IMR-90 (cell line): ENCODE measurements around the gene PSMD2. TPM values are rescaled to one million over a fixed set of nuclear protein-coding genes. Genes with fewer than 3 reads are reported as not detected.

Experiments
- ATAC-seq: fragments of 200-7000 bp; cut with Tn5 transposase; 2 replicates; pipeline ENCODE4 v1.9.1; 2020; ENCODE audit warnings: low read depth, mild to moderate bottlenecking, moderate library complexity
- BruUV-seq: library from RNA; stranded (reverse); fragments of 400-500 nt; replicated peaks from 2 replicates; lab custom pipeline; 2021; lab: Mats Ljungman, UMichigan
- CTCF ChIA-PET: fragments of 300-600 bp; formaldehyde crosslinking; extraction: SDS; loops from one replicate; lab custom pipeline; 2021; ENCODE audit warnings: antibody characterized with exemption; lab: Yijun Ruan, JAX
- POLR2A ChIA-PET: fragments of 300-600 bp; sonication (Branson Sonifier 250); formaldehyde crosslinking; loops from one replicate; lab custom pipeline; 2022; ENCODE audit warnings: antibody characterized with exemption; ENCODE audit not compliant: unreplicated experiment; lab: Charles Lee
- DNase-seq: peaks from one replicate; pipeline ENCODE4 v3.0.0; 2013
- H2AFZ ChIP-seq: replicated peaks from 2 replicates; pipeline ENCODE3; 2013; ENCODE audit warnings: low read length, mild to moderate bottlenecking; ENCODE audit not compliant: poor library complexity
- H2AK5ac ChIP-seq: 2 replicates; pipeline ENCODE4 v1.6.1; 2013; ENCODE audit warnings: low read depth, low read length, inconsistent platforms
- H2AK9ac ChIP-seq: replicated peaks from 2 replicates; pipeline ENCODE3; 2013; ENCODE audit warnings: mild to moderate bottlenecking, low read depth, low read length, moderate library complexity; ENCODE audit not compliant: poor library complexity
- H2BK120ac ChIP-seq: 2 replicates; pipeline ENCODE4 v1.6.1; 2013; ENCODE audit warnings: low read depth, low read length, inconsistent platforms
- H2BK15ac ChIP-seq: 3 replicates; pipeline ENCODE4 v1.6.1; 2013; ENCODE audit warnings: low read depth, low read length, inconsistent platforms
- H2BK20ac ChIP-seq: 2 replicates; pipeline ENCODE4 v1.6.1; 2013; ENCODE audit warnings: low read depth, mild to moderate bottlenecking, inconsistent platforms, low read length, moderate library complexity
- H2BK5ac ChIP-seq: 2 replicates; pipeline ENCODE4 v1.6.1; 2013; ENCODE audit warnings: mild to moderate bottlenecking, low read depth, low read length, inconsistent platforms; ENCODE audit not compliant: poor library complexity, severe bottlenecking
- H3K14ac ChIP-seq: replicated peaks from 2 replicates; pipeline ENCODE4 v1.6.1; 2013; ENCODE audit warnings: low read depth, low read length, inconsistent platforms
- H3K18ac ChIP-seq: 2 replicates; pipeline ENCODE4 v1.6.1; 2013; ENCODE audit warnings: low read depth, low read length, control low read depth
- H3K23ac ChIP-seq: 2 replicates; pipeline ENCODE4 v1.6.1; 2013; ENCODE audit warnings: low read depth, low read length, inconsistent platforms
- H3K27ac ChIP-seq: 2 replicates; pipeline ENCODE4 v1.5.1; 2013; ENCODE audit warnings: mild to moderate bottlenecking, control low read depth, low read length; ENCODE audit not compliant: insufficient read depth
- H3K27me3 ChIP-seq: 2 replicates; pipeline ENCODE4 v1.6.1; 2013; ENCODE audit warnings: low read length; ENCODE audit not compliant: control insufficient read depth, insufficient read depth
- H3K36me3 ChIP-seq: 2 replicates; pipeline ENCODE4 v1.6.1; 2013; ENCODE audit warnings: low read length, mixed read lengths; ENCODE audit not compliant: control insufficient read depth, insufficient read depth
- H3K4ac ChIP-seq: 2 replicates; pipeline ENCODE4 v1.6.1; 2013; ENCODE audit warnings: low read depth, low read length, inconsistent platforms
- H3K4me1 ChIP-seq: 2 replicates; pipeline ENCODE4 v1.6.1; 2013; ENCODE audit warnings: low read length, mixed read lengths; ENCODE audit not compliant: control insufficient read depth, insufficient read depth
- H3K4me2 ChIP-seq: 2 replicates; pipeline ENCODE4 v1.6.1; 2013; ENCODE audit warnings: low read depth, mild to moderate bottlenecking, control low read depth, low read length, moderate library complexity
- H3K4me3 ChIP-seq: 2 replicates; pipeline ENCODE4 v1.5.1; 2013; ENCODE audit warnings: low read depth, mild to moderate bottlenecking, control low read depth, low read length, moderate library complexity; ENCODE audit not compliant: insufficient read depth
- H3K56ac ChIP-seq: 2 replicates; pipeline ENCODE4 v1.6.1; 2013; ENCODE audit warnings: low read length, inconsistent platforms; ENCODE audit not compliant: insufficient read depth; ENCODE audit errors: extremely low read depth
- H3K79me1 ChIP-seq, 2 experiments: 2 replicates each; pipeline ENCODE4 v1.6.1; 2013; ENCODE audit warnings: low read length in 2 of 2, inconsistent platforms in 1 of 2, low read depth in 1 of 2
- H3K9ac ChIP-seq: 2 replicates; pipeline ENCODE4 v1.6.1; 2013; ENCODE audit warnings: low read depth, low read length, control low read depth
- H3K9me1 ChIP-seq: 2 replicates; pipeline ENCODE4 v1.6.1; 2013; ENCODE audit warnings: low read length, inconsistent platforms; ENCODE audit not compliant: insufficient read depth
- H3K9me3 ChIP-seq: 2 replicates; pipeline ENCODE4 v1.6.1; 2013; ENCODE audit warnings: low read length; ENCODE audit not compliant: control insufficient read depth, insufficient read depth
- H4K20me1 ChIP-seq: 2 replicates; pipeline ENCODE4 v1.6.1; 2013; ENCODE audit warnings: low read length, inconsistent platforms; ENCODE audit not compliant: insufficient read depth
- H4K5ac ChIP-seq: 2 replicates; pipeline ENCODE4 v1.6.1; 2013; ENCODE audit warnings: mild to moderate bottlenecking, low read depth, low read length, control low read depth
- H4K8ac ChIP-seq, 2 experiments: 2 replicates each; pipeline ENCODE4 v1.6.1; 2013; ENCODE audit warnings: low read depth in 2 of 2, low read length in 2 of 2, control low read depth in 1 of 2, inconsistent platforms in 1 of 2
- H4K91ac ChIP-seq: 2 replicates; pipeline ENCODE4 v1.6.1; 2013; ENCODE audit warnings: low read depth, low read length, inconsistent platforms; ENCODE audit not compliant: insufficient read depth
- MAZ ChIP-seq: IDR thresholded peaks from 2 replicates; pipeline ENCODE4 v1.6.1; 2012; ENCODE audit warnings: low read depth, mild to moderate bottlenecking, low read length, improper control_type of control experiment, moderate library complexity, borderline replicate concordance
- MXI1 ChIP-seq: IDR thresholded peaks from 2 replicates; pipeline ENCODE4 v1.6.1; 2012; ENCODE audit warnings: low read depth, mild to moderate bottlenecking, low read length, moderate library complexity, borderline replicate concordance
- WGBS, 2 experiments: methylation state at CpG; one replicate each; pipeline versions ENCODE4 v1.1.5 to v1.1.7; 2013; ENCODE audit warnings: missing lambda C conversion rate in 2 of 2; ENCODE audit not compliant: insufficient read length in 1 of 2; ENCODE audit errors: extremely low coverage in 2 of 2; 5-methylcytosine and 5-hydroxymethylcytosine counted together
- dilution Hi-C: fragments of 300-500 bp; cut with HindIII; formaldehyde crosslinking; loops from one replicate; pipeline ENCODE4 v1.14.3; 2018; ENCODE audit warnings: low sequenced_read_pairs; ENCODE audit not compliant: unreplicated experiment
- in situ Hi-C: fragments of 300-500 bp; cut with MboI; formaldehyde crosslinking; loops from 3 replicates; pipeline ENCODE4 v1.14.3; 2019; ENCODE audit warnings: low sequenced_read_pairs, inconsistent platforms, mixed read lengths
- intact Hi-C: fragments of 100-400 bp; cut with micrococcal nuclease; formaldehyde crosslinking; loops from 2 replicates; pipeline ENCODE4 v1.10.0; 2022
- polyA plus RNA-seq, 3 experiments: library from polyadenylated mRNA; depleted of rRNA; stranded (reverse); fragments of >200 nt; gene quantifications; 2 replicates each; pipeline ENCODE4 v1.2.3, GENCODE V29; 2012; ENCODE audit warnings: low replicate concordance in 1 of 3
- total RNA-seq: library from RNA; depleted of rRNA; stranded (reverse); fragments of >200 nt; gene quantifications from 2 replicates; pipeline ENCODE4 v1.2.3, GENCODE V29; 2012

PSMD2 gene
- total and polyA plus RNA-seq, 2 of the 4 experiments (the other 2 are of a cell fraction): 514 to 872 TPM

DNA sequence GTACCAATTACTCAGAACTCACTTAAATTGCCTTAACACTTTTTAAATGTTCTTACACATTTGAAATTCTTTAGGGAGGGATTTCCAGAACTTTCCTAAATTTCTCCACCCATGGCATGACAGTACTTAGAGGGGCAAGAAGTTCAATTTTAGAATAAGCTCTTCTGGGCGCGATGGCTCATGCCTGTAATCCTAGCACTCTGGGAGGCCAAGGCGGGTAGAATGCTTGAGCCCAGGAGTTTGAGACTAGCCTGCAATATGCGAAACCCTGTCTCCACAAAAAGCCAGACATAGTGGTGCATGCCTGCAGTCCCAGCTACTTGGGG lies 49.0 kb downstream of the PSMD2 start:
- H3K36me3 ChIP-seq: peaks cover 28% of the 10 kb centered on the region
- H3K27ac ChIP-seq: no peak overlapping the region
- H4K8ac ChIP-seq: no peak overlapping the region
- dilution Hi-C loops: no loop called here
- peaks cover 14% of the 10 kb centered on the region for H3K4me1 ChIP-seq
- no peak for DNase-seq
- no peak overlapping the region for H3K4me3 ChIP-seq
- in situ Hi-C loops: no loop called here
- H2BK5ac ChIP-seq: no peak overlapping the region
- no peak overlapping the region for H3K4ac ChIP-seq
- no peak overlapping the region for H4K91ac ChIP-seq
- H3K9ac ChIP-seq: no peak overlapping the region
- no peak overlapping the region for H2BK20ac ChIP-seq
- intact Hi-C loops: loop anchor here (10.0 kb wide), 1 partner anchor 1427 kb away; no protein-coding TSS in a partner anchor
- BruUV-seq: no TSS peak
- H3K27me3 ChIP-seq: no peaks in the 10 kb centered on the region
- H3K56ac ChIP-seq: no peak overlapping the region
- ChIA-PET POLR2A (no interaction called here), CTCF (interaction anchor here (0.7 kb wide), 1 partner anchor 133 kb away, joined by 7 read pairs; no protein-coding TSS in a partner anchor)
- peaks cover 3% of the 10 kb centered on the region for H4K20me1 ChIP-seq
- H2AK5ac ChIP-seq: no peak overlapping the region
- no peak overlapping the region for H2BK15ac ChIP-seq
- H3K4me2 ChIP-seq: no peak overlapping the region
- no peak overlapping the region for H2AK9ac ChIP-seq
- no peak overlapping the region for H2AFZ ChIP-seq
- peaks cover 3% of the 10 kb centered on the region; the same call in 1 of the 2 replicates for H3K9me1 ChIP-seq
- H4K5ac ChIP-seq: no peak overlapping the region
- H3K9me3 ChIP-seq: no peaks in the 10 kb centered on the region
- ATAC-seq: no peak; the same call in 1 of the 2 replicates
- WGBS, 2 experiments: 91% methylated on average over 4 of the region's 4 CpGs; no CpG with 5 or more reads in 1 of the 2 experiments
- 0 out of 4 replicates have a peak, but pooled peaks cover 0 to 4% of the 10 kb centered on the region in 2 experiments for H3K79me1 ChIP-seq
- TF ChIP-seq MAZ (no peak), MXI1 (no peak)
- H3K23ac ChIP-seq: no peak overlapping the region
- no peak overlapping the region for H2BK120ac ChIP-seq
- H3K14ac ChIP-seq: no peak overlapping the region
- no peak overlapping the region for H3K18ac ChIP-seq
